ENCODE data around the gene CEBPA.
"Not testable (repeated sequence)": the region's sequence is repeated elsewhere in the genome, so short reads cannot be mapped to it uniquely, and the experiment has no call there.

The CEBPA gene

GRCh38 chr19:33298146-33298911 lies 4.0 kb downstream of the CEBPA start:
- no peak for ATAC-seq
- no peaks in the 10 kb centered on the region for H3K9me3 Mint-ChIP-seq
- H3K27ac Mint-ChIP-seq = no peak overlapping the region
- H3K4me3 Mint-ChIP-seq = no peak overlapping the region
- no peak for DNase-seq (ENCODE audit: low spot score in 2 of 2)
- H3K36me3 Mint-ChIP-seq = no peaks in the 10 kb centered on the region
- H3K4me1 Mint-ChIP-seq = peaks cover 5% of the 10 kb centered on the region

GRCh38 chr19:33297401-33298145 lies 4.8 kb downstream of the CEBPA start:
- DNase-seq (ENCODE audit: low spot score in 2 of 2) = no peak
- no peaks in the 10 kb centered on the region for H3K9me3 Mint-ChIP-seq

GRCh38 chr19:33296488-33296971 lies 5.8 kb downstream of the CEBPA start:
- ATAC-seq (no peak), DNase-seq (ENCODE audit: low spot score in 2 of 2) (no peak)
- H3K4me1 Mint-ChIP-seq = peaks cover 5% of the 10 kb centered on the region
- no peaks in the 10 kb centered on the region for H3K36me3 Mint-ChIP-seq
- peak overlapping the region; percentile 43 for H3K27ac Mint-ChIP-seq
- H3K9me3 Mint-ChIP-seq = no peaks in the 10 kb centered on the region
- H3K4me3 Mint-ChIP-seq = no peak overlapping the region

More at GRCh38 chr19:33297401-33298145, 4.8 kb downstream of the CEBPA start:
- Mint-ChIP-seq H3K27ac (no peak overlapping the region), H3K4me3 (no peak overlapping the region), H3K4me1 (peaks cover 5% of the 10 kb centered on the region), H3K36me3 (no peaks in the 10 kb centered on the region)
- ATAC-seq = no peak

GRCh38 chr19:33295621-33296487 lies 6.5 kb downstream of the CEBPA start:
- ATAC-seq (peak; percentile 29), DNase-seq (ENCODE audit: low spot score in 2 of 2) (no peak)
- Mint-ChIP-seq H3K4me1 (peaks cover 5% of the 10 kb centered on the region), H3K36me3 (no peaks in the 10 kb centered on the region), H3K27ac (no peak overlapping the region), H3K9me3 (no peaks in the 10 kb centered on the region), H3K4me3 (no peak overlapping the region)

GRCh38 chr19:33295046-33295445 lies 7.3 kb downstream of the CEBPA start:
- H3K4me1 Mint-ChIP-seq; H3K36me3 Mint-ChIP-seq; H3K9me3 Mint-ChIP-seq; H3K27ac Mint-ChIP-seq; H3K4me3 Mint-ChIP-seq; DNase-seq (ENCODE audit: low spot score in 2 of 2); ATAC-seq: not testable (repeated sequence)

- no peaks in the 10 kb centered on the region for H3K4me1 Mint-ChIP-seq
Measured at GRCh38 chr19:33294058-33294798, 8.1 kb downstream of the CEBPA start.

GRCh38 chr19:33293255-33294057 lies 8.9 kb downstream of the CEBPA start:
- Mint-ChIP-seq H3K9me3 (peaks cover 5% of the 10 kb centered on the region), H3K4me3 (no peak overlapping the region)
- DNase-seq (ENCODE audit: low spot score in 2 of 2) = no peak

More at GRCh38 chr19:33294058-33294798, 8.1 kb downstream of the CEBPA start:
- Mint-ChIP-seq H3K27ac (no peak overlapping the region), H3K9me3 (peaks cover under 1% of the 10 kb centered on the region), H3K4me3 (no peak overlapping the region), H3K36me3 (no peaks in the 10 kb centered on the region)
- ATAC-seq (no peak), DNase-seq (ENCODE audit: low spot score in 2 of 2) (no peak)

DNA sequence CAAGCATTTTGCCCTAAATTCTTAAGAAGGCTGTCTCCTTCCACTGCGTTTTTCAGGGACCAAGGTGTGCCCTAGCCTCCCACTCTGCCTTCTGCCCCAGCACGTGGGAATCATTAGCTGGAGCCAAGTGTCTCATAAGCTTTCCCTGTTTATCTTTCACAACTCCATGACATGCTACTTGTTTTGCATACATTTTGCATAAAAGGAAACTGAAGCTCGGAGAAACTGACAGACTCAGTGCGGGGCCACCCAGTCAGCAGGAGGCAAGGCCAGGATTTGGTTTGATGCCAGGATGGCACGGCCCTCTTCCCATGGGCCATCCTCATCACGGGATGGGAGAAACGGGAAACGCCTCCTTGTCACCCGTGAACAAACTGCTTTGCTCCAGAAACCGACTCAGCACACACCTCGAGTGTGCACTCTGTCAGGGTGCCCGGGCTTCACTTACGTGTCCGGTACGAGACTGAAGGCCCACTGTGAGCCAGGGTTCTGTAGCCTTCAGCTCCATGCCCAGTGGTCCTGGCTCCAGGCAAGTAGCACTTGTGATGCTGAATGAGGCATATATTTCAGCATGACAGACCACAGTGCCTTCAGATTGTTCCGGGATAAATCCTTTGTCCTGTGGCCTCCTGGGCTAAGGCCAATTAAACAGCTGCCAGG lies 9.6 kb downstream of the CEBPA start:
- no peak overlapping the region for H3K27ac Mint-ChIP-seq
- ATAC-seq (no peak), DNase-seq (ENCODE audit: low spot score in 2 of 2) (no peak)
- no peak overlapping the region for H3K4me3 Mint-ChIP-seq
- peaks cover 11% of the 10 kb centered on the region for H3K9me3 Mint-ChIP-seq
- H3K36me3 Mint-ChIP-seq = no peaks in the 10 kb centered on the region
- peaks cover 2% of the 10 kb centered on the region for H3K4me1 Mint-ChIP-seq

More at GRCh38 chr19:33293255-33294057, 8.9 kb downstream of the CEBPA start:
- ATAC-seq = no peak
- H3K36me3 Mint-ChIP-seq = no peaks in the 10 kb centered on the region
- no peaks in the 10 kb centered on the region for H3K4me1 Mint-ChIP-seq
- H3K27ac Mint-ChIP-seq = no peak overlapping the region

GRCh38 chr19:33291623-33292534 lies 10.5 kb downstream of the CEBPA start:
- peaks cover 10% of the 10 kb centered on the region for H3K4me1 Mint-ChIP-seq
- DNase-seq (ENCODE audit: low spot score in 2 of 2) = no peak
- H3K4me3 Mint-ChIP-seq = no peak overlapping the region
- ATAC-seq = no peak
- H3K9me3 Mint-ChIP-seq = peaks cover 13% of the 10 kb centered on the region
- H3K36me3 Mint-ChIP-seq = no peaks in the 10 kb centered on the region
- no peak overlapping the region for H3K27ac Mint-ChIP-seq

GRCh38 chr19:33290956-33291622 lies 11.2 kb downstream of the CEBPA start:
- H3K36me3 Mint-ChIP-seq = no peaks in the 10 kb centered on the region
- peaks cover 13% of the 10 kb centered on the region for H3K9me3 Mint-ChIP-seq
- H3K27ac Mint-ChIP-seq = no peak overlapping the region
- H3K4me1 Mint-ChIP-seq = peaks cover 14% of the 10 kb centered on the region
- ATAC-seq (no peak), DNase-seq (ENCODE audit: low spot score in 2 of 2) (no peak)
- no peak overlapping the region for H3K4me3 Mint-ChIP-seq

GRCh38 chr19:33290082-33290815 lies 12.1 kb downstream of the CEBPA start:
- Mint-ChIP-seq H3K9me3 (peaks cover 13% of the 10 kb centered on the region), H3K4me1 (peaks cover 14% of the 10 kb centered on the region), H3K27ac (no peak overlapping the region), H3K36me3 (no peaks in the 10 kb centered on the region), H3K4me3 (no peak overlapping the region)
- ATAC-seq = no peak
- no peak for DNase-seq (ENCODE audit: low spot score in 2 of 2)

GRCh38 chr19:33289261-33289660 lies 13.1 kb downstream of the CEBPA start:
- Mint-ChIP-seq H3K4me3 (no peak overlapping the region), H3K36me3 (no peaks in the 10 kb centered on the region), H3K4me1 (peaks cover 14% of the 10 kb centered on the region), H3K27ac (no peak overlapping the region), H3K9me3 (peaks cover 13% of the 10 kb centered on the region)
- ATAC-seq = no peak
- DNase-seq (ENCODE audit: low spot score in 2 of 2) = no peak
